Gastroesophageal sphincter (tissue), 3 donors: ENCODE measurements around the gene PRSS21.

ENCODE experiments used
- POLR2A ChIP-seq, 2 donors: fragments of 450-650 bp; IDR thresholded peaks; one replicate each; pipeline ENCODE4 v1.6.1; 2017; ENCODE audit warnings: antibody characterized with exemption in 2 of 2, mild to moderate bottlenecking in 2 of 2, moderate library complexity in 1 of 2
- TF ChIP-seq, protein P1 (sequence below), 4 experiments: fragments of 200-600 bp in 2 of 4; fragments of 450-650 bp in 2 of 4; sonication (generic) in 1 of 4; IDR thresholded peaks; one replicate each; pipeline ENCODE4 v1.5.1; 2017 to 2019; ENCODE audit warnings: antibody characterized with exemption in 4 of 4, mild to moderate bottlenecking in 2 of 4, moderate library complexity in 2 of 4

DNA sequence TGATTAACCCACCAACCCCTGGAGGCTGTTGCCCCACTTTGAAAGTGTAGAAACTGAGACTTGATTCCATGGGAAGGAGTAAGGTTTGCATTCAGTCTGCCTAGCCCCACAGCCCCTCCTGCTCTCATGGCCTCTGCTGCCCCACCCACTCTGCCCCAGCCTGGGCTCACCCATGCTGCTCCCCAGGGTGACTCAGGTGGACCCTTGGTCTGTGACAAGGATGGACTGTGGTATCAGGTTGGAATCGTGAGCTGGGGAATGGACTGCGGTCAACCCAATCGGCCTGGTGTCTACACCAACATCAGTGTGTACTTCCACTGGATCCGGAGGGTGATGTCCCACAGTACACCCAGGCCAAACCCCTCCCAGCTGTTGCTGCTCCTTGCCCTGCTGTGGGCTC is 12.3 kb upstream of the PRSS21 start:
- TF ChIP-seq POLR2A (IDR thresholded peaks at IDR 0.05): no peak
- TF ChIP-seq, protein P1, sequence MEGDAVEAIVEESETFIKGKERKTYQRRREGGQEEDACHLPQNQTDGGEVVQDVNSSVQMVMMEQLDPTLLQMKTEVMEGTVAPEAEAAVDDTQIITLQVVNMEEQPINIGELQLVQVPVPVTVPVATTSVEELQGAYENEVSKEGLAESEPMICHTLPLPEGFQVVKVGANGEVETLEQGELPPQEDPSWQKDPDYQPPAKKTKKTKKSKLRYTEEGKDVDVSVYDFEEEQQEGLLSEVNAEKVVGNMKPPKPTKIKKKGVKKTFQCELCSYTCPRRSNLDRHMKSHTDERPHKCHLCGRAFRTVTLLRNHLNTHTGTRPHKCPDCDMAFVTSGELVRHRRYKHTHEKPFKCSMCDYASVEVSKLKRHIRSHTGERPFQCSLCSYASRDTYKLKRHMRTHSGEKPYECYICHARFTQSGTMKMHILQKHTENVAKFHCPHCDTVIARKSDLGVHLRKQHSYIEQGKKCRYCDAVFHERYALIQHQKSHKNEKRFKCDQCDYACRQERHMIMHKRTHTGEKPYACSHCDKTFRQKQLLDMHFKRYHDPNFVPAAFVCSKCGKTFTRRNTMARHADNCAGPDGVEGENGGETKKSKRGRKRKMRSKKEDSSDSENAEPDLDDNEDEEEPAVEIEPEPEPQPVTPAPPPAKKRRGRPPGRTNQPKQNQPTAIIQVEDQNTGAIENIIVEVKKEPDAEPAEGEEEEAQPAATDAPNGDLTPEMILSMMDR (IDR thresholded peaks at IDR 0.05): no peak
